OCI-LY3 (cell line): ENCODE results near the gene CTU2.

Source experiments
- H2AFZ ChIP-seq: fragments of 200-600, 300-600 bp; shearing (Covaris generic); 2 replicates; pipeline ENCODE4 v1.6.0; 2014; ENCODE audit warnings: antibody characterized with exemption, low read depth, low read length
- H3K27ac ChIP-seq: fragments of 200-600, 300-600 bp; sonication (generic); 2 replicates; pipeline ENCODE4 v1.5.1; 2014; ENCODE audit warnings: mild to moderate bottlenecking, low read length, moderate library complexity, mixed read lengths
- H3K27me3 ChIP-seq: fragments of 200-600, 300-600 bp; sonication (generic); 2 replicates; pipeline ENCODE4 v1.6.1; 2014; ENCODE audit warnings: low read depth, low read length, mixed read lengths
- H3K36me3 ChIP-seq: fragments of 200-600, 300-600 bp; sonication (generic); replicated peaks from 2 replicates; pipeline ENCODE3; 2014; ENCODE audit warnings: low read depth, low read length, mixed read lengths
- H3K4me1 ChIP-seq: fragments of 300-600, 200-600 bp; sonication (generic); 2 replicates; pipeline ENCODE4 v1.6.1; 2014; ENCODE audit warnings: low read length, mixed read lengths
- H3K4me2 ChIP-seq: fragments of 200-600, 300-600 bp; sonication (generic); 2 replicates; pipeline ENCODE4 v1.6.1; 2014; ENCODE audit warnings: low read length, mixed read lengths
- H3K4me3 ChIP-seq: fragments of 300-600, 200-600 bp; sonication (generic); 2 replicates; pipeline ENCODE4 v1.5.1; 2014; ENCODE audit warnings: antibody characterized with exemption, mild to moderate bottlenecking, low read length, moderate library complexity
- H3K79me2 ChIP-seq: fragments of 300-600, 200-600 bp; shearing (Covaris generic); 2 replicates; pipeline ENCODE4 v1.6.1; 2014; ENCODE audit warnings: mild to moderate bottlenecking, low read length, mixed read lengths
- H3K9ac ChIP-seq: fragments of 300-600, 200-600 bp; shearing (Covaris generic); 2 replicates; pipeline ENCODE4 v1.6.0; 2014; ENCODE audit warnings: mild to moderate bottlenecking, low read length, moderate library complexity
- H3K9me3 ChIP-seq: fragments of 200-600, 300-600 bp; shearing (Covaris generic); 2 replicates; pipeline ENCODE4 v1.6.1; 2014; ENCODE audit warnings: low read length, mixed read lengths; ENCODE audit not compliant: insufficient read depth
- H4K20me1 ChIP-seq: fragments of 200-600, 300-600 bp; sonication (generic); 2 replicates; pipeline ENCODE4 v1.6.1; 2016; ENCODE audit warnings: low read length, mixed read lengths; ENCODE audit not compliant: insufficient read depth
- CTCF ChIP-seq: fragments of 200-600, 300-600 bp; sonication (generic); IDR thresholded peaks from 2 replicates; pipeline ENCODE4 v1.5.1; 2014; ENCODE audit warnings: antibody characterized with exemption, low read length, low read depth
- EZH2phosphoT487 ChIP-seq: fragments of 200-600 bp; shearing (Covaris generic); IDR thresholded peaks from 2 replicates; pipeline ENCODE4 v1.6.1; 2018; ENCODE audit warnings: antibody characterized with exemption, mixed run types, low read depth

CTU2 gene

GRCh38 chr16:88719267-88719932 lies 13.1 kb downstream of the CTU2 start:
- H3K4me1 ChIP-seq = no peaks in the 10 kb centered on the region
- peaks cover 26% of the 10 kb centered on the region for H3K36me3 ChIP-seq
- no peak overlapping the region for H3K9ac ChIP-seq
- no peak for TF ChIP-seq EZH2phosphoT487
- no peak for TF ChIP-seq CTCF
- no peak overlapping the region for H3K4me2 ChIP-seq
- no peaks in the 10 kb centered on the region for H3K9me3 ChIP-seq
- no peak overlapping the region for H2AFZ ChIP-seq
- no peaks in the 10 kb centered on the region for H3K79me2 ChIP-seq
- H3K27ac ChIP-seq = no peak overlapping the region
- H3K4me3 ChIP-seq = no peak overlapping the region
- no peaks in the 10 kb centered on the region for H3K27me3 ChIP-seq
- H4K20me1 ChIP-seq = no peaks in the 10 kb centered on the region

- TF ChIP-seq CTCF (no peak), EZH2phosphoT487 (no peak)
- Histone ChIP-seq H3K27me3 (no peaks in the 10 kb centered on the region), H2AFZ (no peak overlapping the region), H3K9me3 (no peaks in the 10 kb centered on the region), H3K4me3 (no peak overlapping the region), H3K27ac (no peak overlapping the region), H3K79me2 (no peaks in the 10 kb centered on the region), H3K4me2 (no peak overlapping the region), H3K9ac (no peak overlapping the region), H4K20me1 (no peaks in the 10 kb centered on the region), H3K36me3 (peaks cover 26% of the 10 kb centered on the region), H3K4me1 (no peaks in the 10 kb centered on the region)
These were observed 13.6 kb downstream of the CTU2 start for GRCh38 chr16:88719933-88720296.

GRCh38 chr16:88720396-88720970 lies 14.2 kb downstream of the CTU2 start:
- no peak overlapping the region for H3K27ac ChIP-seq
- H3K9me3 ChIP-seq = no peaks in the 10 kb centered on the region
- no peak for TF ChIP-seq EZH2phosphoT487
- TF ChIP-seq CTCF = no peak
- H3K4me3 ChIP-seq = no peak overlapping the region
- no peaks in the 10 kb centered on the region for H3K4me1 ChIP-seq
- no peaks in the 10 kb centered on the region for H3K27me3 ChIP-seq
- H3K4me2 ChIP-seq = no peak overlapping the region
- no peak overlapping the region for H3K9ac ChIP-seq
- H3K79me2 ChIP-seq = no peaks in the 10 kb centered on the region
- no peaks in the 10 kb centered on the region for H4K20me1 ChIP-seq
- peaks cover 26% of the 10 kb centered on the region for H3K36me3 ChIP-seq
- H2AFZ ChIP-seq = no peak overlapping the region

GRCh38 chr16:88721236-88721635 lies 14.9 kb downstream of the CTU2 start:
- no peaks in the 10 kb centered on the region for H3K27me3 ChIP-seq
- H3K4me2 ChIP-seq = no peak overlapping the region
- no peak overlapping the region for H3K27ac ChIP-seq
- H3K9ac ChIP-seq = no peak overlapping the region
- H3K4me1 ChIP-seq = no peaks in the 10 kb centered on the region
- H3K36me3 ChIP-seq = peaks cover 23% of the 10 kb centered on the region
- no peak overlapping the region for H3K4me3 ChIP-seq
- no peaks in the 10 kb centered on the region for H3K79me2 ChIP-seq
- no peak overlapping the region for H2AFZ ChIP-seq
- no peaks in the 10 kb centered on the region for H4K20me1 ChIP-seq
- H3K9me3 ChIP-seq = no peaks in the 10 kb centered on the region
- TF ChIP-seq EZH2phosphoT487 = no peak
- TF ChIP-seq CTCF = no peak
